Adrenal gland (tissue), 12 donors: ENCODE measurements around the gene ELMO2. TPM values are rescaled to one million over a fixed set of nuclear protein-coding genes. Genes with fewer than 3 reads are reported as not detected.
A peak's percentile ranks its signal among the peaks of the same experiment; 100 is the strongest.

Experiments used
- DNase-seq, 7 donors: peaks; one replicate each; pipeline ENCODE4 v3.0.0-alpha.2; 2019 to 2020
- H3K27ac ChIP-seq, 5 donors: fragments of 200-600 bp; sonication (generic) in 4 of 5; 1 replicate in 3 of 5; 2 replicates in 2 of 5; pipeline versions ENCODE4 v1.5.1 to v1.8.0; 2016 to 2020; ENCODE audit warnings: mild to moderate bottlenecking in 1 of 5
- H3K27me3 ChIP-seq: fragments of 200-600 bp; 2 replicates; pipeline ENCODE4 v1.8.0; 2021
- H3K36me3 ChIP-seq, 2 donors: fragments of 200-600 bp; replicated peaks in 1 of 2; 1 replicate in 1 of 2; 2 replicates in 1 of 2; pipeline versions ENCODE4 v1.5.1 to v1.8.0; 2018 to 2022
- H3K4me1 ChIP-seq, 2 donors: fragments of 200-600 bp; replicated peaks in 1 of 2; 1 replicate in 1 of 2; 2 replicates in 1 of 2; pipeline versions ENCODE4 v1.5.1 to v1.8.0; 2018 to 2021
- H3K4me3 ChIP-seq, 4 donors: fragments of 200-600 bp; sonication (generic) in 3 of 4; one replicate each; pipeline ENCODE4 v1.5.1; 2016 to 2018
- H3K9me3 ChIP-seq, 3 donors: fragments of 200-600 bp; sonication (generic) in 1 of 3; replicated peaks in 1 of 3; 1 replicate in 2 of 3; 2 replicates in 1 of 3; pipeline versions ENCODE4 v1.5.1 to v1.8.0; 2016 to 2021
- POLR2A ChIP-seq, 2 donors: fragments of 450-650 bp; IDR thresholded peaks; one replicate each; pipeline ENCODE4 v1.6.1; 2017; ENCODE audit warnings: antibody characterized with exemption in 2 of 2, mild to moderate bottlenecking in 2 of 2, moderate library complexity in 1 of 2
- WGBS, 4 donors: extraction: QIAGEN DNeasy Blood & Tissue Kit in 2 of 4; methylation state at CpG; one replicate each; pipeline versions ENCODE4 v1.1.5 to v1.1.7; 2013 to 2017; 5-methylcytosine and 5-hydroxymethylcytosine counted together
- intact Hi-C, 2 donors: fragments of 100-400 bp; cut with DNase I; formaldehyde crosslinking; loops; one replicate each; pipeline versions ENCODE4 v1.14.1 to v1.15.0; 2022 to 2023
- polyA plus RNA-seq, 3 donors: library from polyadenylated mRNA; stranded (reverse); fragments of 200-250 nt in 2 of 3; fragments of 350-450 nt in 1 of 3; fragmentation: Illumina TruSeq in 1 of 3; extraction: RNeasy Lipid Tissue Mini Kit (QIAGEN cat#74804) in 1 of 3; gene quantifications; one replicate each; pipeline ENCODE4 v1.2.3, GENCODE V29; 2013 to 2014
- total RNA-seq, 9 donors: library from RNA; depleted of rRNA in 4 of 9; stranded (reverse); fragments of >200 nt in 4 of 9; fragments of 120-200 nt in 1 of 9; fragmentation: NEBNext Ultra II Directional in 1 of 9; extraction: Animal tissue kit (Norgen Biotek cat#: 25700) in 1 of 9; gene quantifications; one replicate each; pipeline versions ENCODE4 v1.1.0 to v1.2.4, GENCODE V29; 2013 to 2023
- TF ChIP-seq, protein P1 (sequence below), 6 experiments: fragments of 450-650 bp in 4 of 6; fragments of 200-600 bp in 2 of 6; sonication (generic) in 1 of 6; IDR thresholded peaks; 1 replicate in 5 of 6; 2 replicates in 1 of 6; pipeline versions ENCODE4 v1.5.1 to v1.8.0; 2016 to 2021; ENCODE audit warnings: antibody characterized with exemption in 6 of 6, mild to moderate bottlenecking in 2 of 6, moderate library complexity in 1 of 6
- donor health status: healthy with polysubstance abuse.
- donor health status: Bipolar disorder and iron deficiency.
- donor health status: DM: yes; HTN: yes; CAD: no.
- donor health status: DM: no; HTN: no; CAD: no.
- donor health status: DM: no; HTN: no; CAD: no.
- donor health status: DM: yes; HTN: yes; CAD: no.

The ELMO2 gene
- total and polyA plus RNA-seq, 12 donors = 36.2 to 69.0 (median 51.7) TPM

GRCh38 chr20:46358346-46359058 lies 47.9 kb downstream of the ELMO2 start:
- no peaks in the 10 kb centered on the region for H3K27me3 ChIP-seq
- no peak for TF ChIP-seq POLR2A (IDR thresholded peaks at IDR 0.05)
- TF ChIP-seq, protein P1, sequence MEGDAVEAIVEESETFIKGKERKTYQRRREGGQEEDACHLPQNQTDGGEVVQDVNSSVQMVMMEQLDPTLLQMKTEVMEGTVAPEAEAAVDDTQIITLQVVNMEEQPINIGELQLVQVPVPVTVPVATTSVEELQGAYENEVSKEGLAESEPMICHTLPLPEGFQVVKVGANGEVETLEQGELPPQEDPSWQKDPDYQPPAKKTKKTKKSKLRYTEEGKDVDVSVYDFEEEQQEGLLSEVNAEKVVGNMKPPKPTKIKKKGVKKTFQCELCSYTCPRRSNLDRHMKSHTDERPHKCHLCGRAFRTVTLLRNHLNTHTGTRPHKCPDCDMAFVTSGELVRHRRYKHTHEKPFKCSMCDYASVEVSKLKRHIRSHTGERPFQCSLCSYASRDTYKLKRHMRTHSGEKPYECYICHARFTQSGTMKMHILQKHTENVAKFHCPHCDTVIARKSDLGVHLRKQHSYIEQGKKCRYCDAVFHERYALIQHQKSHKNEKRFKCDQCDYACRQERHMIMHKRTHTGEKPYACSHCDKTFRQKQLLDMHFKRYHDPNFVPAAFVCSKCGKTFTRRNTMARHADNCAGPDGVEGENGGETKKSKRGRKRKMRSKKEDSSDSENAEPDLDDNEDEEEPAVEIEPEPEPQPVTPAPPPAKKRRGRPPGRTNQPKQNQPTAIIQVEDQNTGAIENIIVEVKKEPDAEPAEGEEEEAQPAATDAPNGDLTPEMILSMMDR (IDR thresholded peaks at IDR 0.05) = no peak
- no peak overlapping the region for H3K4me3 ChIP-seq
- WGBS, 4 donors = 57 to 80% (median 61%) methylated on average over 8 to 19 of the region's 19 CpGs
- no peaks in the 10 kb centered on the region for H3K36me3 ChIP-seq
- peaks cover 34 to 58% of the 10 kb centered on the region in 2 donors for H3K4me1 ChIP-seq
- H3K9me3 ChIP-seq = no peaks in the 10 kb centered on the region
- peak overlapping the region in 3 of 5 donors; percentile 31 to 84 (median 73) for H3K27ac ChIP-seq
- peak; percentile 38 to 74 (median 62) for DNase-seq
- intact Hi-C loops = no loop called here

DNA sequence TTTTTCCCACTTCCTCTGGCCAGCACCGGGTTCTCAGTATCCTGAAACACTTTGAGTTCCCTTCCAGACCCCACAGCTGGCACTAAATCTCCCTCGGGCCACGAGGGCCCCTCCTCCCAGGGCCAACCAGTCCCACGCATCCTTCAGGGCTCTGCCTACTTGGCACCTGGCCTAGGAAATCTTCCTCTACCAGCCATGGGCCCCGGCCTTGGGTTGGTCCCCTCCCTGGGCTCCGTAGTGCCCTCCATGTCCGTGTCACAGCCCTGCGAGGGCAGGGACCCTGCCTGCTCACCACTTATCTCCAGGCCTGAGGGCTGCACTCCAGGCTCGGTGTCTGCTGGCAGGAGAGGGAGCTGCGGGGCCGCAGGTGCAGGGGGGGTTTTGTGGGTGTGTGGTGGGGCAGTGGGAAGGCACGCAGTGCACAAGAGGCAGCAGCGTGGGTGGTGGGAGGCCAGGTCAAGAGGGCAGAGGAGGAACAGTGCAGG lies 49.3 kb downstream of the ELMO2 start:
- Histone ChIP-seq H3K27me3 (no peaks in the 10 kb centered on the region), H3K4me1 (peaks cover 27 to 43% of the 10 kb centered on the region in 2 donors), H3K36me3 (no peaks in the 10 kb centered on the region), H3K4me3 (no peak overlapping the region), H3K27ac (peak overlapping the region in 4 of 5 donors; percentile 13 to 84 (median 46)), H3K9me3 (no peaks in the 10 kb centered on the region)
- intact Hi-C loops = no loop called here
- 4 to 8% (median 4%) methylated on average over 10 to 13 of the region's 13 CpGs for WGBS, 4 donors
- peak; percentile 74 to 90 (median 88) for DNase-seq
- TF ChIP-seq, protein P1 (IDR thresholded peaks at IDR 0.05) = no peak
- TF ChIP-seq POLR2A (IDR thresholded peaks at IDR 0.05) = no peak

- DNase-seq = no peak
- WGBS, 4 donors = 46 to 61% (median 56%) methylated on average over 18 to 23 of the region's 23 CpGs
- Histone ChIP-seq H3K36me3 (no peaks in the 10 kb centered on the region), H3K27me3 (no peaks in the 10 kb centered on the region), H3K27ac (peak overlapping the region in 3 of 5 donors; percentile 13 to 84 (median 73)), H3K4me3 (no peak overlapping the region), H3K4me1 (peaks cover 29 to 43% of the 10 kb centered on the region in 2 donors), H3K9me3 (no peaks in the 10 kb centered on the region)
- intact Hi-C loops = no loop called here
- TF ChIP-seq, protein P1 (IDR thresholded peaks at IDR 0.05) = no peak
- TF ChIP-seq POLR2A (IDR thresholded peaks at IDR 0.05) = no peak
Measured at GRCh38 chr20:46356195-46357029, 50.0 kb downstream of the ELMO2 start.

DNA sequence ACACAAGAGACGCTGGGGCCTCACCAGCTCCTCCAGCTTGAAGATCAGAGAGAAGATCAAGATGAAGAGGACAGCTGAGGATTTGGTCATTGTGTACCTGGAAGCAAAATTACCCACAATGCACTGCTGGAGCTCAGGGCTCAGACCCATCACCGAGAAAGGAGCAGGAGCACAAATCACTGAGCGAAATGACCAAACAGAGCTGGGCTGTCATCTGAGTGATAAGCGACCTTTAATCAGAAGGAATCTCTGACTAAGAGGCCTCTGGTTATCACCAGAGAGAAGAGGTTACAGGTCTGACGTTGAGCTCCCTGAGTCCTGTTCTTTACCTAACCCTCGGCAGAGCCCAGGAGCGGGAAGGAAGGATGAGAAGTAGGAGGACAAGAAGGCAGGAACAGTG lies 50.6 kb downstream of the ELMO2 start:
- Histone ChIP-seq H3K4me3 (no peak overlapping the region), H3K27ac (peak overlapping the region in 3 of 5 donors; percentile 13 to 84 (median 73)), H3K4me1 (peaks cover 32 to 49% of the 10 kb centered on the region in 2 donors), H3K9me3 (no peaks in the 10 kb centered on the region), H3K27me3 (no peaks in the 10 kb centered on the region), H3K36me3 (no peaks in the 10 kb centered on the region)
- 28 to 54% (median 46%) methylated on average over 7 of the region's 7 CpGs for WGBS, 4 donors
- peak in 2 of 7 donors; percentile 42 to 47 for DNase-seq
- TF ChIP-seq, protein P1 (IDR thresholded peaks at IDR 0.05) = no peak
- TF ChIP-seq POLR2A (IDR thresholded peaks at IDR 0.05) = no peak
- intact Hi-C loops = no loop called here
